ENCODE data around the gene S100A12.
A peak's percentile ranks its signal among the peaks of the same experiment; 100 is the strongest.
"Not testable (repeated sequence)": the region's sequence is repeated elsewhere in the genome, so short reads cannot be mapped to it uniquely, and the experiment has no call there.

Gene S100A12

GRCh38 chr1:153375511-153375910, at the start of gene S100A12:
Gene S100A12 (minus strand): TSS chr1:153375621. CDS start chr1:153374592, 1,029 bp downstream.
- DNase-seq: peak; percentile 77

- peak; percentile 57 for DNase-seq
Observed at GRCh38 chr1:153422450-153423068, 47.1 kb upstream of the S100A12 start.

DNA sequence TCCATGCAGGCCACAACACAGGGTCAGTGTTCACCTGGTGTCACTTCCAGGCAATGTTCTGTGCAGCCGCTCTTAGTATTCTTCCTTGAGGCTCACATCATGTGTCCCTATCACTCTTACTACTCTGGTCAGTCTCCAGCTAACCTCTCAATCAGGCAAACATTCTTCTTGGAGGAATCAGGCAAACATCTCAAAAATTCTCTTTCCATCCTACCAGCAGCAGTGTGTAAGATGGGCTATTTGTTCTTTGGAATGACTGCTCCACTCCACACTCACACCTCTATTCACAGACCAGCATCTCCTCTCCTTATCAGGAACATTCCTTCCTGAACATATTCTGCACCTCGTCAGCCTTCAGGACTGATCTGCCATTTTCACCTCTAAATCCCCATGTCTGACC, 44.9 kb upstream of the S100A12 start:
- DNase-seq: no peak

GRCh38 chr1:153419436-153419793, 44.0 kb upstream of the S100A12 start:
- DNase-seq: not testable (repeated sequence)

- DNase-seq: not testable (repeated sequence)
Observed at GRCh38 chr1:153418758-153419435, 43.5 kb upstream of the S100A12 start.

GRCh38 chr1:153417136-153417888, 41.9 kb upstream of the S100A12 start:
- DNase-seq: no peak

DNA sequence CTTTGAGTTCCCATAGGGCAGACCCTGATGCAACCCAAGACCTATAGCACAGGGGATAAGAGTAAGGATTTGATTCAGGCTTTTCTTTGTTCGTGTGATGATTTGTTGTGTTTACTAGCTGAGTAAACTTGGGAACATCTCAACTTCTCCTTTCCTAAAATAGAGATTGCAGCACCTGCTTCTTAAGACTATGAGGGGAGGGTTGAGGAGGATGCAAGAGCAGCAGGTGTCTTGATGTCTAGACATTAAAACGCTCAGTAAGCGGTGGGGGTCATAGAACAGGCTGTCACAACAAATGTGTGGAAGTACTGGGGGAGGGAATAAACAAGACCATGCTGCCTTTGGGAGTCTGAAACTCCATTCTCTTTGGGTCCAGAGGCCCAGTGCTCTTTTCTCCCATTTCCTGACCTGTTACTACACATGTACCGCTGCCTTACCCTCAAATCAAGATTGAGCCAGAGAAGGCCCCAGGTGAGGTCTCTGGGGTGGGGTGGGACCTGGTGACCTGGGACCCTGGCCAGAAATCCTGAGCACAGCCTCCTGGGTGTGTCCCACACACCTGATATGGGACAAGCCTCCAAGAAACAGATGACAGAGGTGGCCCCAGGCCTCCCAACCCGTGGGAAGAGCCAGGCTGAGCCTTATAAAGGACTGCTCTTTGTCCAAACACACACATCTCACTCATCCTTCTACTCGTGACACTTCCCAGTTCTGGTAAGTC, 40.6 kb upstream of the S100A12 start, which contains the start of gene S100A7A:
TSS of gene S100A7A (plus strand) at position 671 of the 721 bp plus-strand sequence. CDS start 1,563 bp downstream, outside the sequence.
- no peak for DNase-seq

DNA sequence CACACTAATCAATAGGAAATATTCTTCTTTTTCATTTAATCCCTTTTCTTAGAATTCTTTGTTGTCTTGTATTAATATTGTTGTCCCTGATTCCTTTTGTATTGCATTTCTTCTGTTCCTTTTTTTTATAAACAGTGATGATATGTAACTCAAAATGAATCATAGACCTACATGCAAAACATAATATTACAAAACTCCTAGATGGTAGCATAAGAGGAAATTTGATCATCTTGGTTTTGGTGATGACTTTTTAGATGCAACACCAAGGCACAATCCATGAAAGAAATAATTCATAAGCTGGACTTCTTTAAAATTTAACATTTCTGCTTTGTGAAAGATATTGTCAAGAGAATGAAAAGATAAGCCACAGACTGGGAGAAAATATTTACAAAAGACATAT, 38.5 kb upstream of the S100A12 start:
- not testable (repeated sequence) for DNase-seq

- not testable (repeated sequence) for DNase-seq
Observed at GRCh38 chr1:153407274-153407673, 31.9 kb upstream of the S100A12 start.

- not testable (repeated sequence) for DNase-seq
Observed at GRCh38 chr1:153405825-153406599, 30.6 kb upstream of the S100A12 start.

DNA sequence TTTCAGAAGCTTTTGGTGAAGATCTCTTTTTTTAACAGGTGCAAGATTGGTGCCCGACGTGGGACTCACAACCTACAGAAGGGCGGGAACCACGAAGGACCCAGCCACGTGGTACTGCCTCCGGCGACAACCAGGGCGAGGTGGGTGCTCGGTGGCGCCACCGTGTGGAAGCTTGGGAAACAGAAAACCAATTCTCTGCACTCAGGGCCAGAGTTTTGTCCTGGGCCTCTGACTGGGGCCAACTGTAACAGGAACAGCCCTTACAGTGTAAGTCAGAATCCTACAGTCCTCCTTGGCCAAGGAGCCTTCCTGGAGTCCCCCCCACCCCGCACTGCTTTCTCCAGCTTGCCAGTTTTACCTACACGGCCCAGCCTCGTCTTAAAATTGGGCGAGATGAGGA, 29.3 kb upstream of the S100A12 start:
- DNase-seq: no peak

DNA sequence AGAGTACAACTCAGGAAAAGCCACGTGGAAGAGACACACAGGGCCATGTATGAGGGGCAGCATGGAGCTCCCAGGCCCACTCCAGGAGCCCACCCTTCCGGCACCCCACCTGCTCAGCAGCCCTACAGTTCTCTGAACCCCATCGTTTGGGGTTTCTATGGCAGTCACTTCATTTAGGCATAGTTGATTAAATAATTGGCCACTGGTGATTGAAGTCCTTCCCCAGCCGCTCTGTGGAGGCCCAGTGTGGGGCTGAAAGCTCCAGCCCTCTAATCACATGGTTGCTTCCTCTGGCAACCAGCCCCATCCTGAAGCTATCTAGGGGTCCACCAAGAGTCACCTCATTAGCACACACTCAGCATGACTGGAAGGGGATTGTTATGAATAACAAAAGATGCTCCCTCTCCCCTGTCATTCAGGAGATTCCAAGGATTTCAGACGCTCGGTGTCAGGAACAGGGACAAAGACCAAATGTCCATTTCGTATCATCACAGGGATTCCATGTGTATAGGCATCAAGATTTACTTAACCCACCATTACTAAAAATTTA, 28.7 kb upstream of the S100A12 start:
- no peak for DNase-seq

- DNase-seq: no peak
Observed at GRCh38 chr1:153403421-153404085, 28.1 kb upstream of the S100A12 start.

DNA sequence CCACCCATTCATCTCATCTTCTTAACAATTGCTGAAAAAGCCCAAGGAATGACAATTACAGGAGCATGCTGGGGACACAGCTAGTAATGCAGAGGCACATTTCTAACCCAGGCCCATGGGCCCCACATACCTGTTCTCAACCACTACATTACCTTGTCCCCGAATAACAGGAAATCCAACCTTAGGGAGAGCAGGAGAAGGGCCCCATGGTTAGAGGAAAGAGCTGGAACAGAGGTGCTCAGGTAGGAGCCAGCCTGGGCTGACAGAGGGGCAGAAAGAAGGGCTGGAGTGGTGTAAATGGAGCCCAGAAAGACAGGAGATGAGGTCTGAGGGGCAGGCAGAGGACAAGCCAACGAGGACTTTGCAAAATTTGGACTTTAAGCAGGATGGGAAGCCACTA, 26.8 kb upstream of the S100A12 start:
- DNase-seq: no peak

DNA sequence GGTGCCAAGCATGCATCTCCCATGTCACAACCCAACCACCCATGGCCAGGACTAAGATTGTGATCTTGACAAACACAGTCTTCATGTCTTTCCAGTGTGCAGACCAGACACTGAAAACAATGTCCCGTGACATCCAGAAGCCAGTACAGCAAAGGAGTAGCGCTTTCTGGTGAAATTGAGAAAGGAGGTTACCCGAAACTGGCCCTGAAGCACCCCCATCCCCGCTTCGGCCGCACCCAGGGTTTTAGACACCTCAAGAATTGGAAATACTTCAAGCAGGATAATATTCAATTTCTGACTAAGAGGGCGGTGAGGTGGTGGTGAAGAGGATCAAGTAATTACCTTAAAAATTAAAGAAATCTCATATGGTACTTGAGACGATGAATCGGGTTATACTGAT, 26.0 kb upstream of the S100A12 start:
- no peak for DNase-seq

DNA sequence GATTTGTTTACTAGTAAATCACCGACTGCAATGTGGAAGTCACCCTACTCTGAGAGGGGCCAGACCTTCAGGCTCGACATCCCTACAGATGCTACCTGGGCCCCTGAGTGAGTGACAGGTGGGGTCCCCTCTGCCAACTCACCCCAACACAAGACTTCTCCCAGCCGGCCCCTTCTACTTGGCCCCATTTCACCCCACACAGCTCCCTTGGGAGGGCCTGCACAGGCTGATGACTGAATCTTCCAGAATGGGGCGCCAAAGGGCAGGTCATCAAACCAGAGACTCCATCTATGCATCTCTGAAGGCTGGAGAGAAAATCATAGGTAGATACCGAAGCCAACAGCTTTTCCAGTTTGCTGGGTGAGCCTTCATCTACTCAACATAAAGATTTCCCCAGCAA, 24.8 kb upstream of the S100A12 start:
- DNase-seq: no peak

- no peak for DNase-seq
Observed at GRCh38 chr1:153399401-153400055, 24.1 kb upstream of the S100A12 start.

DNA sequence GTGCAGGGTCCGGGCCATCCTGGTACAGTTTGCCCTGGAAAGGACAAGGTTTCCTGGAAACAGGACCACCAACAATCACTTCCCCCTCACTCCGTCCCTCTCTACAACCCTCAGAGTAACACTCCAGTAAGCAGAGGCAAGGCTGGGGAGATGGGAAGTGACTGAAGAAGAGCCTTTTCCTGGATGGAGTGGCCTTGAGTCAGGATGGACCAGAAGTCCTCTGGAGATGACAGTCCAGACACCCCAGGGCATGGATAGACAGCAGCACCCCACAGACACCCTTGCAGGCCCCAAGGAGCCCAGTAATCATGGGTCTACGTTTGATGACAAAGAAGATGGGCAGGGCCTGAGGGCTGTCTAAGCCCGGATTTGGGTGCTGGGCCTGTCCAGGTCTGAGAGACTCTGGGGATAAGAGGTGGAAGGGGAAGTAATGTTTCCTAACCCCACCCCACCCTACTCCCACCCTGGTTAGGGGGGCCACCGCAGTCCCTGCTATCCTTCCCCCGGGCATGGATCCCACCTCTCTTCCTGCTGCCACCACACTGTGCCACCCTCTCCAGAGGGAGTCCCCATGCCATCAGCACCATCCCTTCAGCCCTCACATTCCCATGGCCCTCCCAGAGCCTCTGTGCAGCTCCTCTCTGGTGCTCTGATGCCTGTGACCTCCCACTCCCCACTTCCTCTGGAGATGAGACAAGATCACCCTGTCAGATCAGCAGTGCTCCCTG, 22.7 kb upstream of the S100A12 start:
- DNase-seq: no peak

- DNase-seq: no peak
Observed at GRCh38 chr1:153397051-153397923, 21.9 kb upstream of the S100A12 start.

All from fibroblast of skin of right quadriceps (primary cell).